Transverse colon (tissue), 4 donors: ENCODE measurements around the gene GVQW3. TPM values are rescaled to one million over a fixed set of nuclear protein-coding genes. Genes with fewer than 3 reads are reported as not detected.
"Not testable (repeated sequence)": the region's sequence is repeated elsewhere in the genome, so short reads cannot be mapped to it uniquely, and the experiment has no call there.

Experiments
- DNase-seq: peaks from one replicate; pipeline ENCODE4 v3.0.0-alpha.2; 2019
- H3K27ac ChIP-seq, 4 donors: fragments of 200-600 bp; sonication (generic); 2 replicates each; pipeline ENCODE4 v1.5.1; 2016 to 2018; ENCODE audit warnings: inconsistent platforms in 4 of 4
- H3K27me3 ChIP-seq: fragments of 200-600 bp; sonication (generic); 2 replicates; pipeline ENCODE4 v1.5.1; 2017; ENCODE audit warnings: inconsistent platforms
- H3K36me3 ChIP-seq, 4 donors: fragments of 200-600 bp; sonication (generic); 2 replicates each; pipeline ENCODE4 v1.5.1; 2017 to 2019; ENCODE audit warnings: inconsistent platforms in 4 of 4
- H3K4me1 ChIP-seq, 4 donors: fragments of 200-600 bp; sonication (generic); 2 replicates each; pipeline ENCODE4 v1.5.1; 2017 to 2020; ENCODE audit warnings: inconsistent platforms in 4 of 4
- H3K4me3 ChIP-seq, 4 donors: fragments of 200-600 bp; sonication (generic); 1 replicate in 1 of 4; 2 replicates in 3 of 4; pipeline versions ENCODE4 v1.5.1 to v1.6.1; 2017 to 2019; ENCODE audit warnings: inconsistent platforms in 4 of 4
- H3K9me3 ChIP-seq, 2 donors: fragments of 200-600 bp; sonication (generic); 2 replicates each; pipeline ENCODE4 v1.5.1; 2017 to 2019; ENCODE audit warnings: inconsistent platforms in 2 of 2
- CTCF ChIP-seq, 5 experiments: fragments of 200-600 bp in 3 of 5; fragments of 450-650 bp in 2 of 5; sonication (generic) in 3 of 5; IDR thresholded peaks; 1 replicate in 2 of 5; 2 replicates in 3 of 5; pipeline ENCODE4 v1.5.1; 2016 to 2017; ENCODE audit warnings: antibody characterized with exemption in 5 of 5, inconsistent platforms in 3 of 5, mild to moderate bottlenecking in 2 of 5, moderate library complexity in 1 of 5
- EP300 ChIP-seq: sonication (generic); formaldehyde crosslinking; IDR thresholded peaks from one replicate; pipeline ENCODE4 v1.6.1; 2017; ENCODE audit warnings: antibody characterized with exemption, low read depth
- POLR2A ChIP-seq: fragments of 450-650 bp; IDR thresholded peaks from one replicate; pipeline ENCODE4 v1.6.1; 2016; ENCODE audit warnings: antibody characterized with exemption, mild to moderate bottlenecking, moderate library complexity
- POLR2AphosphoS5 ChIP-seq, 3 donors: sonication (generic); formaldehyde crosslinking; IDR thresholded peaks; one replicate each; pipeline ENCODE4 v1.6.1; 2016; ENCODE audit warnings: antibody characterized with exemption in 3 of 3
- WGBS, 2 donors: methylation state at CpG; one replicate each; pipeline ENCODE4 v1.1.5; 2018; ENCODE audit warnings: low coverage in 1 of 2; 5-methylcytosine and 5-hydroxymethylcytosine counted together
- in situ Hi-C, 4 donors: fragments of 200-750 bp; cut with MboI; loops; one replicate each; pipeline versions ENCODE4 v1.15.0 to v1.15.1; 2017; ENCODE audit warnings: low sequenced_read_pairs in 3 of 4, low pct_ligation_motif_present in 1 of 4, low pct_unique_long_range_greater_than_20kb in 1 of 4
- intact Hi-C: fragments of 100-400 bp; cut with DNase I; formaldehyde crosslinking; loops from one replicate; pipeline ENCODE4 v1.15.1; 2023; ENCODE audit warnings: low total_unique reads
- total RNA-seq, 4 donors: library from RNA; depleted of rRNA; stranded (reverse); fragments of >200 nt; gene quantifications; one replicate each; pipeline ENCODE4 v1.1.0, GENCODE V29; 2016

GVQW3 gene
- total RNA-seq, 4 donors from 2014 or later, result 1.6 to 5.6 (median 4.3) TPM

GRCh38 chr11:76400967-76401366, 19.8 kb downstream of the GVQW3 start:
- no peaks in the 10 kb centered on the region for H3K36me3 ChIP-seq
- 88 to 100% methylated on average over 1 of the region's 1 CpG for WGBS, 2 donors
- DNase-seq, result no peak
- TF ChIP-seq CTCF (IDR thresholded peaks at IDR 0.05) (no peak), POLR2A (no peak), POLR2AphosphoS5 (IDR thresholded peaks at IDR 0.05) (no peak), EP300 (no peak)
- intact Hi-C loops (no loop called here), in situ Hi-C loops (no loop called here)
- H3K27ac ChIP-seq, result no peak overlapping the region
- H3K4me1 ChIP-seq, result no peaks in the 10 kb centered on the region
- H3K9me3 ChIP-seq, result no peaks in the 10 kb centered on the region
- no peaks in the 10 kb centered on the region for H3K27me3 ChIP-seq
- no peak overlapping the region for H3K4me3 ChIP-seq

GRCh38 chr11:76401484-76401883, 20.4 kb downstream of the GVQW3 start:
- in situ Hi-C loops, intact Hi-C loops: not testable (repeated sequence)
- 87 to 93% methylated on average over 3 to 8 of the region's 8 CpGs for WGBS, 2 donors

GRCh38 chr11:76406359-76406758, 25.2 kb downstream of the GVQW3 start:
- intact Hi-C loops, result no loop called here
- H3K9me3 ChIP-seq, result no peaks in the 10 kb centered on the region
- no peak overlapping the region for H3K27ac ChIP-seq
- no peak for DNase-seq
- TF ChIP-seq CTCF (IDR thresholded peaks at IDR 0.05), result no peak
- no peak for TF ChIP-seq EP300
- TF ChIP-seq POLR2AphosphoS5 (IDR thresholded peaks at IDR 0.05), result no peak
- no peak for TF ChIP-seq POLR2A
- no peak overlapping the region for H3K4me3 ChIP-seq
- H3K36me3 ChIP-seq, result no peaks in the 10 kb centered on the region
- 80 to 100% methylated on average over 3 to 4 of the region's 4 CpGs for WGBS, 2 donors
- no peaks in the 10 kb centered on the region for H3K27me3 ChIP-seq
- in situ Hi-C loops, result no loop called here
- H3K4me1 ChIP-seq, result no peaks in the 10 kb centered on the region

More at GRCh38 chr11:76401484-76401883, 20.4 kb downstream of the GVQW3 start:
- not testable (repeated sequence) for H3K27ac ChIP-seq, H3K4me3 ChIP-seq, DNase-seq, H3K36me3 ChIP-seq, H3K4me1 ChIP-seq, H3K9me3 ChIP-seq, H3K27me3 ChIP-seq

- intact Hi-C loops, result no loop called here
- TF ChIP-seq POLR2A (no peak), CTCF (IDR thresholded peaks at IDR 0.05) (no peak), EP300 (no peak), POLR2AphosphoS5 (IDR thresholded peaks at IDR 0.05) (no peak)
- no peak overlapping the region for H3K27ac ChIP-seq
- H3K4me3 ChIP-seq, result no peak overlapping the region
- no peak for DNase-seq
- H3K36me3 ChIP-seq, result no peaks in the 10 kb centered on the region
- no peaks in the 10 kb centered on the region for H3K27me3 ChIP-seq
- in situ Hi-C loops, result no loop called here
- H3K4me1 ChIP-seq, result no peaks in the 10 kb centered on the region
- no peaks in the 10 kb centered on the region for H3K9me3 ChIP-seq
- 62 to 74% methylated on average over 5 to 7 of the region's 7 CpGs for WGBS, 2 donors
Observed at GRCh38 chr11:76408171-76408965, 27.2 kb downstream of the GVQW3 start.
